Measurements from ENCODE around the gene WWOX. TPM values are rescaled to one million over a fixed set of nuclear protein-coding genes. Genes with fewer than 3 reads are reported as not detected.

WWOX gene
- 6.3 and 9.6 TPM in 2 replicates for total RNA-seq

DNA sequence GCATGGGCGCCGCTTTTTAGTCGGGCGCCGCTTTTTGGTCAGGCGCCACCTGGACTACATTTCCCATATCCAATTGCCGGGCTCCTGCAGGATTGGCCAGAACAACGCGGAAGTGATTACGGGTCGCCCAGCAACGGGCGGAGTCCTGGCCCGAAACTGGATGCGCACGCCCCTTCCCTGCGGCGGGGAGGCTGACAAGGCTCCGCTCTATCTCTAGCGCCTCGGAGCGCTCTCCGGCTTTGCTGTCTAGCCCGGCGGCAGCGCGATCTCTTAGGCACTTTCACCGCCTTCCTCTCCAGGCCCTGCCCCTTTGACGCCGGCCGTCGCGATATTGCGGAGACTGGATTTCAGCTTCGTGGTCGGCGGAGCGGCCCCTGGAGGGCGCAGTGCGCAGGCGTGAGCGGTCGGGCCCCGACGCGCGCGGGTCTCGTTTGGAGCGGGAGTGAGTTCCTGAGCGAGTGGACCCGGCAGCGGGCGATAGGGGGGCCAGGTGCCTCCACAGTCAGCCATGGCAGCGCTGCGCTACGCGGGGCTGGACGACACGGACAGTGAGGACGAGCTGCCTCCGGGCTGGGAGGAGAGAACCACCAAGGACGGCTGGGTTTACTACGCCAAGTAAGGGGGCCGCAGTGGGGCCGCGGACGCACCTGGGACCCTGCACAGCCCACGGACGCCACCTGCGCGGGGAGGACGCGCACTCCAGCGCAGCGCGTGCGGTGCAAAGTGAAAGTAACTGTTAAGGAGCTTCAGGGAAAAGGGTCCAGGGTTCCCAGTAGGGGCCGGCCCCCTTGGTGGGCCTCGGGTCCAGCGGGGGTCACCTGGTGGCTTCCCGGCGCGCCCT, at the start of gene WWOX:
Gene WWOX (plus strand): TSS at position 384 of the 841 bp plus-strand sequence.

Other genes with a start within 250 kb of the WWOX start
- not detected in 2 replicates for gene CLEC3A, start 77.1 kb upstream of the WWOX start, total RNA-seq

Data from tracheal epithelial cell (primary cell).